HG02763 (cell line): ENCODE results near the gene GOLGA6L2.
"Not testable (repeated sequence)": the region's sequence is repeated elsewhere in the genome, so short reads cannot be mapped to it uniquely, and the experiment has no call there.

Source experiments
- ATAC-seq: cut with Tn5 transposase; IDR thresholded peaks from one replicate; pipeline ENCODE4 v1.9.1; 2021; ENCODE audit warnings: mild to moderate bottlenecking, moderate library complexity; ENCODE audit not compliant: unreplicated experiment

Gene GOLGA6L2, protein sequence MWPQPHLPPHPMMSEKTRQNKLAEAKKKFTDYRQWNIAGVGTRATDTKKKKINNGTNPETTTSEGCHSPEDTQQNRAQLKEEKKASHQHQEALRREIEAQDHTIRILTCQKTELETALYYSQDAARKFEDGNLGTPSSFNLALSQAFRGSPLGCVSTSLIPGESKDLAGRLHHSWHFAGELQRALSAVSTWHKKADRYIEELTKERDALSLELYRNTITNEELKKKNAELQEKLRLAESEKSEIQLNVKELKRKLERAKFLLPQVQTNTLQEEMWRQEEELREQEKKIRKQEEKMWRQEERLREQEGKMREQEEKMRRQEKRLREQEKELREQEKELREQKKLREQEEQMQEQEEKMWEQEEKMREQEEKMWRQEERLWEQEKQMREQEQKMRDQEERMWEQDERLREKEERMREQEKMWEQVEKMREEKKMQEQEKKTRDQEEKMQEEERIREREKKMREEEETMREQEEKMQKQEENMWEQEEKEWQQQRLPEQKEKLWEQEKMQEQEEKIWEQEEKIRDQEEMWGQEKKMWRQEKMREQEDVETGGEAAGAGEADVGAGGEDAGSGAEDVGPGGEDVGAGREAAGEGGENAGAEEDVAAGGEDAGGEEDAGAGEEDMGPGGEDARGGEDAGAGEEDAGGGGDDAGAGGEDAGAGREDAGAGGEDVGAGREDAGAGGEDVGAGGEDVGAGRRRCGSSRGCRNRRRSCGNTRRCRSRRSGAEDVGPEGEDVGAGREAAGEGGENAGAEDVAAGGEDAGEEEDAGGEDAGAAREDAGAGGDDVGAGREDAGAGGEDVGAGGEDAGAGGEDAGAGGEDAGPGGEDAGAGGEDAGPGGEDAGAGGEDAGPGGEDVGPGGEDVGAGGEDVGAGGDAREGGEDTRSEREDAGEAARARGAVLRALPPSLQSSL

DNA sequence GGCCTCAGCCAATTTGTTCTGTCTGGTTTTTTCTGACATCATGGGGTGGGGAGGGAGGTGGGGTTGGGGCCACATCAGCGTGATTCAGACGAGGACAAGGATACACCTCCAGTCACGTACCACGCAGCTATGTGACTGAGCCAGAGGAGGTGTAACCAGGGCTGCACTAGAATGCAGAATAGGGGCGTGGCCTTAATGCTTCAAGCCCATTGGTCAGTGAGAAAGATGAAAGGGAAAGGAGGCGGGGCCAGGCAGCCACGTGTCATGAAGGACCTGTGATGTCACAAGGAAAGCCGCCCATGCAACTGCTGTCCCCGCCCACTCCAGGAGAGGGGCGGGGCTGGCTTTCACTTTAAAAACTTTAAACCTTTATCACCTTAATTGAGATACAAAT is at the start of gene GOLGA6L2:
TSS of gene GOLGA6L2 (minus strand) at position 137 of the 394 bp plus-strand sequence. CDS start at position 75, 62 bp downstream.
- no peak for ATAC-seq

DNA sequence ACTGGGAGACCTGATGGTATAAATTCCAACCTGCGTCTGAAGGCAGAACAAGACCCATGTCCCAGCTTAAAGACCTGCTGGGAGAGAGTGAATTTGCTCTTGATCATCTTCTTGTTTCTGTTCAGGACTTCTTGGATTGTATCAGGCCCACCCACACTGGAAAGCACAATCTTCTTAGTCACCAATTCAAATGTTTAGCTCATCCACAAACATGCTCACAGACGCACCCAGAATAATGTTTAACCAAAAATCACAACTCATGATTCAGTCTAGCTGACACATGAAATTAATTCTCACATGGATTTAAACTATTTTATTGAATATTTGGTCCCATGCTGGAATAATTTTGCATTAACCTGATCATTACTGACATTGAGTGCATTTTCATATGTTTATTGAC is 37.8 kb upstream of the GOLGA6L2 start:
- ATAC-seq: no peak

DNA sequence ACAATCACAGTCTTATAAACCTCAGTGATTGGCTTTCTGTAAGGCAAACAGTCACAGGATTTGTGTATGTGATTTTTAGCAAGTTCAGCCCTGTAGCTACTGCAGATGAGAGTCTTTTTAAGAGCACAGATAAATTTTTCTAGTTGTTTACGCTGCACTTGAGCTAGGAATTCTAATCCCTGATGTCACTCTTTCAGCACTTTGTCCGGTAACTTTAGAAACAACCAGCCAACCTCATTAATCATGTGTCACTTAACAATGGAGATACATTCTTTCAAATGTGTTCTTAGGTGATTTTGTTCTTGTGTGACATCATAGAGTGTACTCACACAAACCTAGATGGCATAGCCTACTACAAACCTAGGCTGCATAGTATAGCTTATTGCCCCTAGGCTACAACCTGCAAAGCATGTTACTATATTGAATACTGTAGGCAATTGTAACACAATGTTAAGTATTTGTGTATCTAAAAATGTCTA is 36.8 kb upstream of the GOLGA6L2 start:
- ATAC-seq: no peak

DNA sequence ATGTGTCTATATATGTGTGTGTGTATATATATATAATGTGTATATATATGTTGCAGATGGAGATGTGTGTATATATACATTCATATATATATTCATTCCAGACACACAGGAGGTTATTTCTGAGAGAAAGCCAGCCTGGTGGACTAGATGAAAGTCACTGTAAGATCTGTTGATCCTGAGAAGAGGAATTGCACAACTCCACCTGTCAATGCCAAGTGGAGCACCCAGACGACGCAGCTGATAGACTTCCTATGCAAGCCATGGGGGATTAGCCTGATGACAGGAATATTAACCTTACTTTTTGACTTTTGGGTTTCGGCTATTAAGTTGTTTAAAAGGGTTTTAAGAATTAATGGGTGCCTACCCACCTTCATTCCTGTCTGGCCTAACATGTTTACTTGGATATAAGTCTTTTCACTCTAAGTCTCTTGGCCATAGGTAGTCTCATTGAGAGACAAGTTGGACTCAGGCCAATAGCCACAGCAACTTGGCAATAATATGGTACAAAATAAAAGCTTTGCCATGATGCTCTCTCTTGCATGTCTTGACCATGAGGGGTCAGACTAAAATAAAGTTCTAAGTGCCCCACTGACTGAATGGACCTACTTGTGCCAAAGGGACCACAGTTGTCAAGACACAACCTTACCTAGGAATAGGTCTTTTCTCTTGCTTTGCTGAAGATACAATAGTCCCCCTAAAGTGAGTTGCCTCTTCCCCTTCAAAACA is 35.9 kb upstream of the GOLGA6L2 start:
- ATAC-seq: no peak

DNA sequence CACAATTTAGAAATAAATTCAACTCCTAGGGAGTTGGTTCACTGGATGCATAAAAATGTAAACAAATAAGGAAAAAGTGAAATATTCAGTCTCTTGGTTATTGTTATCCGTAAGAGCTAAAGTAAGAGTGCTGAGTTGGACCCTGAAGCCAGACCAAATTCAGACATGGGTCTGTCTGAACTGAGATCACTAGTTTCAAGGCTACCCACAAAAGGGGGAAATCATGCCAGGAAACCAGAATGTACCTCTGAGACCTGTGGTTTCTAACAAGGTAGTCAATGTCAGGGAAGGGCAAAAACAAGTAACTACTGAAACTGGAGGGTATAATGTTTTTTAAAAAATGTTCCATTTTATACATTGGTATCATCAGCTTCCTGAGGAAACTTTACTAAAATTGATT is 35.2 kb upstream of the GOLGA6L2 start:
- no peak for ATAC-seq

DNA sequence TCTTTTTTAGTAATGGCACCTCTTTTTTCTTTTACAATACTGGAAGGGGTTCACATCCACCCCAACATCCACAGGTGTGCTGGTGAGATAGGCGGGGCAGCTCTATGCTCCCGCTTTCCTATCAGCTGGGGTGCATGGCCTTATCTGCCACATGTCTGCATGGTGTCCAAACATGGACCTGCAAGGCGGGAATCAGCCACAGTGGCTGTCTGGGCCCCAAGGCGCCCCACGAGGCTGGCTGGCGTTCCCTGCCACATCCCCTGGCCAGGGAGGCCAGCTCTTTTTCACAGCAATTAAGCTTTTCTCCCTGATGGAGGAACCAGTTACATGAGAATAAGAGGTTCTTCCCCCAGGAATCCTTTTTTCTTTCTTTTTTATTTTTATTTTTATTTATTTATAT is 30.9 kb upstream of the GOLGA6L2 start:
- ATAC-seq: no peak

DNA sequence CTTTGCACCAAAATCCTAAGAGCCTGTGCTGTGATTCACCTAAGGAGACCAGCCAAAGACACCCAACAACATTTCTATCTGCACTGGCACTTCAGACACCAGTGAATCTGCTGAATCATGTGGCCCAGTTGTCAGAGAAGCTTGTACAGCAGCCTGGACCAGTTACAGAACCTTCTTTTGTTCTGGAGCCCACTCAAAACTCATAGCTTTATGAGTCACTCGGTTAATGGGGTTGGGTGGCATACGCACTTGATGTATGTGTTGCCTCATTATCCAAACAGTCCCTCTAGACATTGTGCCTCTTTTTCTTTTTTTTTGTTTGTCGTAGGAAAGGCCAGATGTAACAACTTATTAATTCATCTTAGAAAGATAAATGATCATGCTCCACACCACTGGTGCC is 25.6 kb upstream of the GOLGA6L2 start:
- ATAC-seq: no peak

DNA sequence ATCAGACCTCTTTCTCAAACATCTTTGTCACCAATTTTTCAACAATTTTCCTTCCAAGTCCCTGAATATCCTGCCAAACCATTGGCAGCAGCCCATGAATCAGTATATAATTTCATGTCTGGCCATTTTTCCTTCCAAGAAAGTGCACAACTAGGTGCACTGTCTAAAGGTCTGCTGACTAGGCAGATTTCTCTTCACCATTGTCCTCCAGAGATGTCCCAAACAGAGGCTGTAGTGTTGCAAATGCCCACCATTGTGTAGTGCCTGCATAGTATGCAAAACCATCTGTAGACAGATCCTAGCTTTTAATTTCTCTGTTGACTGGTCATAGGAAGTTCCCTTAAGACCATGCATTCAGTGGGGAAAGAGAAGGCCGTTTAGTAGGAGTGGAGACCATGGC is 25.0 kb upstream of the GOLGA6L2 start:
- no peak for ATAC-seq

DNA sequence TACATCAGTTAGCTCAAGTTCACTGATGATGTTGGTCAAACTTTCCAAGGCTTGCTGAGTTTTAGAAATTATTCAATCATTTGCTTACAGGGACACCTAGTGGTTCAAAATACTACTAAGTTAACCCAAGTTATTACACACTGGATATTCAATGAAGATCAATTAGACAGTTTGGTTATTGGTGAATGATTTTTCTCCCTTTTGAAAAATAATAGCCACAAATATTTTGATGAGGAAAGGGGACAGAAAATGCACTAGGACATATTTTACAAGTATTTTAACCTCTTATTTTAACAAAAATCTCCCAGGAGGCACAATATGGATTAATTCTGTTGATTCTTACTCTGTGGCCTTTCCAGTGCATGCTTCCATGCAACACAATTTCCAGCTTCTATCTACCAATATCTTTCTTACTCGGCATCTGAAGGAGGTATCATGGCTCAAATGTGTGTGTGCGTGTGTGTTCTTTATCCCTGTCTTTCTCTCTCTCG is 20.1 kb upstream of the GOLGA6L2 start:
- ATAC-seq: no peak

DNA sequence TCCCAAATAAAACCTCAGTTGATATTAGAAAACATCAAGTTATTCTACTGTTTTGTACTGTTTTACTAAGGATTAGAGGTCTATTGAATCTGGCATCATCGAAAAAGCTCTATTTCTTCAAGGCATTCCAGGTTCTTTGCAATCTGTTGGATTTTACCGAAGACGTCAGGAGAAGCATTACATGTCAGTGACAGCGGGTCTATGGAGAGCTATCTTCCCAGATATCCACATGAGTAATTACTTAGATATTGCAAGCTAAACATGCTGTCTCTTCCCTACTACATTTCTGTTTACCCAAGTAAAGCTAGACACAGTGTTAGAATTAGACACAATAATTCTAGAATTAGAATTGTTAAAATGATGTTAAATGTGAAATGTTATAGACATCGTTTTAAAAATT is 10.8 kb upstream of the GOLGA6L2 start:
- ATAC-seq: no peak

DNA sequence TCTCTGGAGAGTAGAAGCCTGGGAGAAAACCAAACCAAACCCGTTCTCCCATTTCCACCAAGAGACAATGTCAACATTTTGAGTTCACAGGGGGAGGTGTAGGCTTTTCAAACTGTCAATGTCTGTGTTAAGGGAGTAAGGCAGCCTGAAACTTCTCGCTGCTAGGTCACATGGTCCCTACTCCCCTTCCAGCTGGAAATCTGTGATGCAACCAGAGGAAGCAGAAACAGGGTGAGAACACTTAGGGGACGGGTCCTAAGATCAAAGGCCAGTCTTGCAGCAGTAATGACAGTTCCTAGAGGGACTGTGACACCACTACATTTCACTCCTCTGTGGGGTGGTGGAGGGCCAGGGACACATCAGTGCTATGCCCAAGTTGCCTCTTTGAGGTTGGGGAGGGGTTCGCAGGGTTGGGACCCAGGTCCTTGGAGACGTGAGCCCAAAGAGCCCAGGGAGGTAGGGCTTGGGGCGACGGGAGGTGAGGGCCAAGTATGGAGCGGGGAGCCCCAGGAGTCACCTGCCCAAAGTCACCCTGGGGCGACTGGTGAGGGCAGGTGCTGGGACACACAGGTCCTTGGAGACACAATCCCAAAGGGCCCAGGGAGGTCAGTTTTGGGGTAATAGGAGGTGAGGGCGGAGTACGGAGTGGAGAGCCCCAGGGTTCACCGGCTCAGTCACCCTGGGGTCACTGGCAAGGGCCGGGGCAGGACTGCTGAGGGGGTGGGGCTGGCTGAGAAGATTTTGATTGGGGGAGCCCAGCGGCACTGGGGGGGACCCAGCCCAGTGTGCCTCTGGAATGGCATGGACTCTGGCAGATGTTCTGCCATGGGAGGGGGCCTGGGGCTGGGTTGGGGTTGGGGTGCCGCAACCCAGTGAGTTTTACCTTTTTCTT is 582 bp downstream of the GOLGA6L2 start:
- ATAC-seq: no peak

DNA sequence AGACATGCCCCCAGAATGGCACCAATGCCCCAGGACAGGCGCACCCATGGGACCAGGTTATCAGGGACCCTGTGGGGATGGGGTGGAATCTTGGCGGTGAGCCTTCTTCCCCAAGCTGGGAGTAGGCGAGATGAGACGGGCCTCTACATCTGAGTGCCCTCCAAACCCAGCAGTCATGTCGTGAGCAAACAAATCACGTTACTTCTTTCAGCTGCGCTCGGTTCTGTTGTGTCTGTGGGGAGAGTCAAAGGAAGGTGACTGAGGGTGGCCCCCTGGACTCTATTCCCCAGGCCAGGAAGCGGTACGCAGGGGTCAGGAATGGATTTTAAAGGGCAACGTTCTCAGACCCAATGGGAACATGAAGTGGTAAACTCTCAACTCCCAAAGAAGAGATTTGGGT is 2.8 kb downstream of the GOLGA6L2 start:
- ATAC-seq: no peak

DNA sequence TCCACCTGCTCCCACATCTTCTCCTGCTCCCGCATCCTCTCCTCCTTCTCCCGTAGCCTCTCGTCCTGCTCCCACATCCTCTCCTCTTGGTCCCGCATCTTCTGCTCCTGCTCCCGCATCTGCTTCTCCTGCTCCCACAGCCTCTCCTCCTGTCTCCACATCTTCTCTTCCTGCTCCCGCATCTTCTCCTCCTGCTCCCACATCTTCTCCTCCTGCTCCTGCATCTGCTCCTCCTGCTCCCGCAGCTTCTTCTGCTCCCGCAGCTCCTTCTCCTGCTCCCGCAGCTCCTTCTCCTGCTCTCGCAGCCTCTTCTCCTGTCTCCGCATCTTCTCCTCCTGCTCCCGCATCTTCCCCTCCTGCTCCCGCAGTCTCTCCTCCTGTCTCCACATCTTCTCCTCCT is 5.8 kb downstream of the GOLGA6L2 start:
- ATAC-seq: no peak

DNA sequence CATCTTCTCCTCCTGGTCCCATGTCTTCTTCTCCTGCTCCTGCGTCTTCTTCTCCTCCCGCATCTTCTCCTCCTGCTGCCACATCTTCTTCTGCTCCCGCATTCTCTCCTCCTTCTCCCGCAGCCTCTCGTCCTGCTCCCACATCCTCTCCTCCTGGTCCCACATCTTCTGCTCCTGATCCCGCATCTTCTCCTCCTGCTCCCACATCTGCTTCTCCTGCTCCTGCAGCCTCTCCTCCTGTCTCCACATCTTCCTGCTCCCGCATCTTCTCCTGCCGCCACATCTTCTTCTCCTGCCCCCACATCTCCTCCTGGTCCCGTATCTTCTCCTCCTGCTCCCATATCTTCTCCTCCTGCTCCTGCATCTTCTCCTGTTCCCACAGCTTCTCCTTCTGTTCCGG is 6.4 kb downstream of the GOLGA6L2 start:
- no peak for ATAC-seq

DNA sequence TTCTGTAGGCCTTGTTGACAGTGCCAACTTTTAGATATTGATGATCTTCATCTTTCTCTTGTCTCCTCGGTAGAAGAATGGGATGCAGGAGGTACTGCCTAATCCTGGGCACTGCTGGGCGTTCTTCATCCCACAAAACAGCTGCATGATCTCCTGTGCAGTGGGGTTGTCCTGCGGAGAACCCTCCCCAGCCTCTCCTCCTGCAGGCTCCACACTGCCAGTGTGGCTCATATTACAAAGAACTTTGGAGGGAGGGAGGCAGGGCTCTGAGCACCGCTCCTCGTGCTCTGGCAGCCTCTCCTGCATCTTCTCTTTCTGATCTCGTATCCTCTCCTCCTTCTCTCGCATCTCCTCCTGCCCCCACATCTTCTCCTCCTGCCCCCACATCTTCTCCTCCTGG is 7.5 kb downstream of the GOLGA6L2 start:
- no peak for ATAC-seq

DNA sequence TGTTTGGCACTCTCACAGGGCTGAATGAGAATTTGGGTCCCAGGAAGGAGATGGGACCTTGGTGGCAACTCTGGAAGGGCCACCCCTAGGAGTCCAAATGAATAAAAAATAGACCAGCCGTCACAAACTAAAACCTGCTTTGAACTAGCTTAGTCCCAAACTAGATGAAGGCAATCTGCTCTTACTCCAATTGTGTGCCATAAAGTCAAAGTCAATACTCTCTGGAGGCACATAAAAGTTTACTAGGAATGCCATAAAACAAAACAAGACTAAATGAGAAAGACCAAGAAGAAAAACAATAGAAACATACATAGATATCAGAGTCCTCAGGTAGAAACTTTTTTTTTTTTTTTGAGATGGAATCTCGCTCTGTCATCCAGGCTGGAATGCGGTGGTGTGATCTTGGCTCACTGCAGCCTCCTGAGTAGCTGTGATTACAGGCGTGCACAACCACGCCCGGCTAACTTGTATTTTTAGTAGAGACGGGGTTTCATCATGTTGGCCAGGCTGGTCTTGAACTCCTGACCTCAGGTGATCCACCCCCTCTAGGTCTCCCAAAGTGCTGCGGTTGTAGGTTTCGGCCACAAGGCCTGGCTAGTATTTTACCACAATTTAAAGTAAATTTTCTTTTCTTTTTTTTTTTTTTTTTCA is 8.1 kb downstream of the GOLGA6L2 start:
- no peak for ATAC-seq

DNA sequence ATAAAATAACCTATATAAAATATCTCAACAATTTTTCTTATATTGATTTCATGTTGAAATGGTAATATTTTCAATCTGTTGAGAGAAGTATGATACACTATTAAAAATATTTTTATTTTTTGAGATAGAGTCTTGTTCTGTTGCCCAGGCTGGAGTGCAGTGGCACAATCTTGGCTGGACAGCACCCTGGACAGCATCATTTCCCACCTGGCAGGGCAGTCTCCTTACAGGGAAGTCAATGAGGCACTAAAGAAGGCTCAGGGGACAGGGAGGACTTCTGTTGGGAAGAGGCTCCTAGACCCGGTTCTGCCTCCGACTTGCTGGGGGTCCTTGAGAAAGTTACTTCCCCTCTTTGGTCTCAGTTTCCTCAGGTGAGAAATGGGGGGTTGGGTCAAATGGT is 9.4 kb downstream of the GOLGA6L2 start:
- no peak for ATAC-seq

DNA sequence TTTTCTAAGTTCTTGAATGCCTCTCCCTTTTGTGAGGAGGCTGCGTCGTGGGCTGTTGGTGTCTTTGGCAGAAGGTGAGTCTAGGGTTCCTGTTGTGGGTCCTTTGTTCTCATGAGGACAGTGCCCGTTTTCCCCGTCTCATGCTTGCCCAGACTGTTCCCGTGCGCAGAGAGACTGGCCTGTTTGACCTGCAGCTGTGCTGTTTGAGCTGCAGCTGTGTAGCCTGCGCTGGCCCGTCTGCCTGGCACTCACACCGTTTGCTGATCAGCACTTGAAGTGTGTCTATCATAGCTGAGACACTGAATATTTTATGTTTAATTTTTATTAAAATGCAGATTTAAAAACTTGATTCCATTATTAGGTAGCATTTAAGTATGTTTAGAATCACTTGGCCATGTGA is 9.9 kb downstream of the GOLGA6L2 start:
- no peak for ATAC-seq

DNA sequence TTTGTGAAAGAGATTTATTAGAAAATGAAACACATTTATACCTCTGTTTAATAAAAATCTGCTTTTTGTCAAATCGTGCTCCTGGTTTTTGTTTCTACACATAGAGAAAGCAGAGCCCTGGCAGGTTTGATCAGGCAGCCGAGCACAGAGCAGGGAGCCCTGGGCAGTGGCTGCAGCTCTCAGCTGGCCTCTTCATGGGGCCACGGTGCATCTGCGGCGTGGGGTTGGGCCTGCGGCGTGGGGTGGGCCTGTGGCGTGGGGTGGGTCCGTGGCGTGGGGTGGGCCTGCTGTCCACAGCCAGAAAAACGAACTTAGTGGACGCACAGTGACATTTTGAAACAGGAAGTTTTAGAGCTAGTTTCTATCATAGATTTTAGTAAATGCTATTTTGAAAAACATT is 10.6 kb downstream of the GOLGA6L2 start:
- no peak for ATAC-seq

DNA sequence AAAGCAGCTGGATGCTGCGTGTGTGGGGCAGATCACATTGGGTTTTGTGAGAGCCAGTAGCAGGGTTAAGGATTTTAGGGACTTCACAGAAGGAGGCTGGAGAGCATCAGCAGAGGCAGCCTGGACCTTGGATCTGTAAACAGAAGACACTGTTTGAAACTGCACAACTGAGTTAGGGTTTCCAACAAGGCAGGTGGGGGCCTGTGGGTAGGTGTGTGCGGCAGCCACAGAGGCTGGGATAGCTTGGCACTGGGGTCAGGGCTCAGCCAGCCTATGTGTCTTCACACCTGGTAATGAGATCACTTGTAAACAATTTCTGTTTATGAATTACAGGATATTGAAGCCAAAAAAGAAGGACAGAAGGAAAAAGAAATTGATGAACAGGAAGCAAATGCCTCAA is 12.3 kb downstream of the GOLGA6L2 start:
- not testable (repeated sequence) for ATAC-seq
